ENCODE data around the gene TNXB. TPM values are rescaled to one million over a fixed set of nuclear protein-coding genes. Genes with fewer than 3 reads are reported as not detected.

TNXB gene
- total and polyA plus RNA-seq, 9 of the 15 experiments (the other 6 are each of a cell fraction or from before 2014, with no cell fraction given) = 0.14 to 28.1 (median 12.4) TPM

DNA sequence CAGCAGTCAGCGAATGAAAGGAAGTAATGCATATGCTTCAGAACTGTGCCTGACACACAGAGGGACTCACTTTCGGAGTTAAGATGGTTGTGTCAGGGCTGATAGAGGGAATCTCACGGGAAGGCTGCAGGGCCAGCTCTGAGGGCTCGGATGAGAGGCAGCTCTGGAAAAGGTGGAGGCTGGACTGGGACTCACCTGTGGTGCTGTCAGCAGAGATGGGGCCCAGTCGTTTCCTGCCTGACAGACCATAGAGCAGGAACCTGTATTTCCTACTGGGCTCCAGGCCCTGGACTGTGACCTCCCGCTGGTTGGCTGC, 61.6 kb downstream of the TNXB start:
- Histone ChIP-seq H2AFZ (ENCODE audit: low read depth, low read length) (peak overlapping the region; percentile 98; the same call in 1 of the 2 replicates), H3K9me1 (ENCODE audit: control insufficient read depth, insufficient read depth, low read length) (peaks cover 6% of the 10 kb centered on the region), H3K4me1 (replicated peaks in 1 of 2; ENCODE audit: control insufficient read depth in 2 of 2, insufficient read depth in 2 of 2, low read length in 2 of 2) (peaks cover 31 to 49% of the 10 kb centered on the region in 2 experiments), H3K79me2 (ENCODE audit: control insufficient read depth, insufficient read depth, low read length) (peaks cover 2% of the 10 kb centered on the region; the same call in 1 of the 3 replicates), H3K4me3 (no peak overlapping the region), H3K9me3 (replicated peaks; ENCODE audit: control insufficient read depth, insufficient read depth, low read depth, low read length) (no peaks in the 10 kb centered on the region), H4K20me1 (replicated peaks; ENCODE audit: control insufficient read depth, insufficient read depth, low read length) (no peaks in the 10 kb centered on the region), H3K9ac (ENCODE audit: insufficient read depth in 1 of 2, low read depth in 2 of 2, low read length in 2 of 2) (peak overlapping the region; percentile 66 to 85; a peak in 3 of 4 replicates), H3K4me2 (ENCODE audit: insufficient read depth, low read length) (peak overlapping the region; percentile 26; the same call in 1 of the 2 replicates), H3K36me3 (ENCODE audit: control insufficient read depth, insufficient read depth, low read length) (no peaks in the 10 kb centered on the region), H3K27ac (ENCODE audit: extremely low read depth, low read depth, low read length) (peak overlapping the region; percentile 93; the same call in 1 of the 3 replicates), H3K27me3 (ENCODE audit: control insufficient read depth in 2 of 2, insufficient read depth in 2 of 2, low read length in 2 of 2) (no peaks in the 10 kb centered on the region)
- POLR2A ChIA-PET = interaction anchor here (1.0 to 1.3 kb wide), 6 partner anchors 14 to 300 kb away, joined by 3 to 4 read pairs (median 4); no protein-coding TSS in a partner anchor
- in situ Hi-C loops (cut with MboI) = loop anchor here (10.0 kb wide), 1 partner anchor 93 kb away; the partner anchor contains the start of genes NELFE and SKIC2
- CTCF ChIA-PET (ENCODE audit: low intra/inter-chr PET ratio) = no interaction called here
- TF ChIP-seq ATF7 (IDR thresholded peaks at IDR 0.05) = no peak
- peak; percentile 7 for TF ChIP-seq WHSC1 (IDR thresholded peaks at IDR 0.05; ENCODE audit: low read length)
- 0 out of 2 replicates have a peak, but pooled peaks have one; percentile 17 for TF ChIP-seq ZNF143 (CRISPR knock-in tag; IDR thresholded peaks at IDR 0.05)
- no peak for TF ChIP-seq TEAD4 (IDR thresholded peaks at IDR 0.05; ENCODE audit: low read length)
- no peak for TF ChIP-seq TEAD4 (CRISPR knock-in tag; IDR thresholded peaks at IDR 0.05; ENCODE audit: borderline replicate concordance)
- no peak for TF ChIP-seq YBX1 (IDR thresholded peaks at IDR 0.05)
- 0 out of 2 replicates have a peak, but pooled peaks have one; percentile 5 for TF ChIP-seq ZNF263 (CRISPR knock-in tag; IDR thresholded peaks at IDR 0.05; ENCODE audit: borderline replicate concordance)
- DNase-seq (ENCODE audit: extremely low read depth in 1 of 4, low spot score in 3 of 4) (no peak), FAIRE-seq (peak; percentile 64), ATAC-seq (no peak)
- WGBS (ENCODE audit: insufficient coverage, low coverage, missing lambda C conversion rate) = 76% methylated on average over 6 of the region's 6 CpGs
- no TSS peak for BruUV-seq (replicated peaks)
- intact Hi-C loops (cut with micrococcal nuclease) = no loop called here

Measured in K562 (cell line).